ENCODE data around the gene FHIT.

FHIT gene

DNA sequence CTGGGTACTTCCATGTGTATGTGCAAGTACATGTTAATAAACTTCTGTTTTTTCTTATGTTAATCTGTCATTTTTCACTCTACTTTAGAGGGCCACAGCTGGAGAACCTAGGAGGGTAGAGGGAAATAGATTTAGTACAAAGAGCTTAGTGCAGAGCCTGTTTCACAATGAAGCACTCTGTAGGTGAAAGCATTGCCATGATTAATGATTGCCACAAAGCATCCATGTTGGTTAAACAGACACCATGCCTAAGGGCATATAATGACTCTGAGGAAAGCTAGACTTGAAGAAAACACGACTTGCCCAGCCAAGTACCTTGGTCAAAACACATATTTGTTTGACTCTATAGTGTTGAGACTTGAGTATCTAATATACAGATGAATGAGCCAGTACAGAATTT, 338.4 kb downstream of the FHIT start:
- in situ Hi-C loops (cut with HindIII; ENCODE audit: low pct_ligation_motif_present, low sequenced_read_pairs) = no loop called here
- H3K27ac ChIP-seq = no peak overlapping the region

DNA sequence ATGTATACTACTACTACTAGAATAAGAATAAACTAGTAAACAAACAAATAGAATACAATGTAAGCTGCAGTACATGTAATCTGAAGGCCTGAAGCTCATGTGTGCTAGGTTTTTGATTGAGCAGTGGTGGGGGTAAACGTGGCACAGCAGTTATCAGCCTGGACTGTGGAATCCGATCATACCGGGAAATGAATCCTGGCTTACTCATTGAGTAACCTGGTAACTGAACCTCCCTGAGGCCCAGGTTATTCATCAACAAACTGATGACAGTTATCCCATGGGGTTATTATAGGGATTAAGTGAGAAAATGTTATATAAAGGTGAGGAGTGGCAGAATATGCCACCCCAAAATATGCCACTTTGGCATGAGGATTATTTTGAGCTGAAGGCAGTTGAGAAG, 339.1 kb downstream of the FHIT start:
- TF ChIP-seq, protein P1, sequence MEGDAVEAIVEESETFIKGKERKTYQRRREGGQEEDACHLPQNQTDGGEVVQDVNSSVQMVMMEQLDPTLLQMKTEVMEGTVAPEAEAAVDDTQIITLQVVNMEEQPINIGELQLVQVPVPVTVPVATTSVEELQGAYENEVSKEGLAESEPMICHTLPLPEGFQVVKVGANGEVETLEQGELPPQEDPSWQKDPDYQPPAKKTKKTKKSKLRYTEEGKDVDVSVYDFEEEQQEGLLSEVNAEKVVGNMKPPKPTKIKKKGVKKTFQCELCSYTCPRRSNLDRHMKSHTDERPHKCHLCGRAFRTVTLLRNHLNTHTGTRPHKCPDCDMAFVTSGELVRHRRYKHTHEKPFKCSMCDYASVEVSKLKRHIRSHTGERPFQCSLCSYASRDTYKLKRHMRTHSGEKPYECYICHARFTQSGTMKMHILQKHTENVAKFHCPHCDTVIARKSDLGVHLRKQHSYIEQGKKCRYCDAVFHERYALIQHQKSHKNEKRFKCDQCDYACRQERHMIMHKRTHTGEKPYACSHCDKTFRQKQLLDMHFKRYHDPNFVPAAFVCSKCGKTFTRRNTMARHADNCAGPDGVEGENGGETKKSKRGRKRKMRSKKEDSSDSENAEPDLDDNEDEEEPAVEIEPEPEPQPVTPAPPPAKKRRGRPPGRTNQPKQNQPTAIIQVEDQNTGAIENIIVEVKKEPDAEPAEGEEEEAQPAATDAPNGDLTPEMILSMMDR (IDR thresholded peaks at IDR 0.05; ENCODE audit: low read depth, low read length, missing control alignments) = no peak
- DNase-seq = no peak
- no peak overlapping the region for H3K4me3 ChIP-seq (ENCODE audit: low read depth, low read length)
- no peaks in the 10 kb centered on the region for H3K27me3 ChIP-seq (replicated peaks)
- H3K27ac ChIP-seq = no peak overlapping the region
- in situ Hi-C loops (cut with HindIII; ENCODE audit: low pct_ligation_motif_present, low sequenced_read_pairs) = no loop called here
- H3K36me3 ChIP-seq (replicated peaks) = no peaks in the 10 kb centered on the region

More for the DNA sequence above, 338.4 kb downstream of the FHIT start:
- TF ChIP-seq, protein P1 (IDR thresholded peaks at IDR 0.05; ENCODE audit: low read depth, low read length, missing control alignments) = no peak
- H3K27me3 ChIP-seq (replicated peaks) = no peaks in the 10 kb centered on the region
- H3K4me3 ChIP-seq (ENCODE audit: low read depth, low read length) = no peak overlapping the region
- no peak for DNase-seq
- H3K36me3 ChIP-seq (replicated peaks) = no peaks in the 10 kb centered on the region

DNA sequence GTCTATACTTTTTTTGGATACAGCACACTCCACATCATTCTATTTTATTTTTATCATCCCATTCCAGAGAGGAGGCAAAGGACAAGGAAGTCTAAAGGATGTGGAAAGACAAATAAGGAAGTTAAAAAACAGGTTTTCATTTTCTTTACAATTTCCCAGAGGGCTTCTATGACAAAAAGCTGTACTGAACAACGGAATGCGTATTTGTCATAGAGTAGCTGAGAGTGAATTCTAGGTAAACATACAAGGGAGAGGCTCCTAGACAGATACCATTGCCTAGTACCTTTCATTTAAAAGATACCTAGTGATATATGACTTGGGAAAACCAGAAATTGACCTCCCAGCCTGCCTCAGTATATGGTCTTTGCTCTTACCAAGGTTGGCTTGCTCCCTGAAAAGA, 341.7 kb downstream of the FHIT start:
- Histone ChIP-seq H3K27ac (no peak overlapping the region), H3K4me3 (ENCODE audit: low read depth, low read length) (no peak overlapping the region), H3K27me3 (replicated peaks) (no peaks in the 10 kb centered on the region), H3K36me3 (replicated peaks) (no peaks in the 10 kb centered on the region)
- DNase-seq = no peak
- in situ Hi-C loops (cut with HindIII; ENCODE audit: low pct_ligation_motif_present, low sequenced_read_pairs) = no loop called here
- TF ChIP-seq, protein P1 (IDR thresholded peaks at IDR 0.05; ENCODE audit: low read depth, low read length, missing control alignments) = no peak

DNA sequence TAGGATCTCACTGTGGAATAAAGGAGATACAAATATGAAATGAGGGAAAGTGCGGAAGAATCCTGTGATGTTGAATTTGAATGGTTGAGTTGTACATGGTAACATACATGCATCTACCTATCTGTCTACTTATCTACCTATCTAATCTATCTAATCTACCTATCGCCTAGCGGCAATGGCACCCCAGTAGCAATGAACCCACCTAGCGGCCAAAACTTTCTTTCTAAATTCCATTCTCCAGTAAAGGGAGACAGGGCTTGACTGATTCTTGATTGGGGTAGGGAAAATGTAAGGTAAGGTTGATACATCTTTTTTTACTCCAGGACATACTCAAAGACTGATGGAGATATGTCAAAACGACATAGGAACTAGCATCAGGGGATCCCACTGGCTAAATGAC, 345.0 kb downstream of the FHIT start:
- DNase-seq = no peak
- Histone ChIP-seq H3K27me3 (replicated peaks) (no peaks in the 10 kb centered on the region), H3K27ac (no peak overlapping the region), H3K36me3 (replicated peaks) (no peaks in the 10 kb centered on the region), H3K4me3 (ENCODE audit: low read depth, low read length) (no peak overlapping the region)
- TF ChIP-seq, protein P1 (IDR thresholded peaks at IDR 0.05; ENCODE audit: low read depth, low read length, missing control alignments) = no peak
- in situ Hi-C loops (cut with HindIII; ENCODE audit: low pct_ligation_motif_present, low sequenced_read_pairs) = no loop called here

DNA sequence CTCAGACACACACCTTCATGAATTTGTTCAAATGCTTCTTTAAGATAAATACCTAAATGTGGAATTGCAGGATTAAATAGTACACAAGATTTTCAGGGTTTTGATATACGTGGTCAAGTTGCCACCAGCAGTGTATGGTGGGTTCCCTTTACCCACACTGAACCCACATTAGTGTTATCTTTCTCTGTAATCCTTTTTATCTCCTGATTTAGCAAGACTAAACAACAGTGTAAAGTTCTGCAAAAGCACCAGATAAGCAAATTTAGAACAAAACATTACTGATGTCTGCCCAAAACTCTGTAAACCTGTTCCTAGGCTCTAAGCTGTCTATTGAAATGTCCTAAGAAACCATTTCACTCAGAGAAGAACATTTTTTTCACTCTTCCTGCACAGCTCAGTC, 352.9 kb downstream of the FHIT start:
- H3K36me3 ChIP-seq (replicated peaks) = no peaks in the 10 kb centered on the region
- no peak overlapping the region for H3K27ac ChIP-seq
- TF ChIP-seq, protein P1 (IDR thresholded peaks at IDR 0.05; ENCODE audit: low read depth, low read length, missing control alignments) = no peak
- H3K27me3 ChIP-seq (replicated peaks) = no peaks in the 10 kb centered on the region
- no peak overlapping the region for H3K4me3 ChIP-seq (ENCODE audit: low read depth, low read length)
- no peak for DNase-seq
- in situ Hi-C loops (cut with HindIII; ENCODE audit: low pct_ligation_motif_present, low sequenced_read_pairs) = no loop called here

DNA sequence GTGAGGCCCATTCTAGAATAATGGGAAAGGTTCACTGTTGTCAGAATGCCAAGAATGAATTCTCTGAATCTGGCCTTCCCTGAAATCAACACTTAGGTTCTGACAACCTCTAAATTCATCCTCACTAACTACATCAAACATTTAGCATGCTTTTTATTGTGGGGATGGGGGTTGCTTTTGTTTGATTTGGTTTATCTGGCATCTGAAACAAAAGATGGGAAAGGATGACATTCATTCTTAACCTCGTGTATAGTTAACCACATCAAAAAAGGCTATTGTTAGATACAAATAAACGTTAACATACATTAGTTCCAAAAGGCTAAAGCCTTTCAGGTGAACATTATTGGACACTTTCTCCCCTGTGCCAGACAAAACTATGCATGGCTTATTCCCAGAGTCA, 357.3 kb downstream of the FHIT start:
- Histone ChIP-seq H3K27ac (no peak overlapping the region), H3K36me3 (replicated peaks) (no peaks in the 10 kb centered on the region), H3K27me3 (replicated peaks) (no peaks in the 10 kb centered on the region), H3K4me3 (ENCODE audit: low read depth, low read length) (no peak overlapping the region)
- in situ Hi-C loops (cut with HindIII; ENCODE audit: low pct_ligation_motif_present, low sequenced_read_pairs) = no loop called here
- no peak for DNase-seq
- TF ChIP-seq, protein P1 (IDR thresholded peaks at IDR 0.05; ENCODE audit: low read depth, low read length, missing control alignments) = no peak
